Smooth muscle cell (in vitro differentiated cells): ENCODE data around the gene TRANK1. TPM values are rescaled to one million over a fixed set of nuclear protein-coding genes. Genes with fewer than 3 reads are reported as not detected.

Experiments used
- DNase-seq: peaks from one replicate; lab custom pipeline; 2025; ENCODE audit not compliant: unreplicated experiment; lab: John Stamatoyannopoulos, UW
- H2AFZ ChIP-seq: fragments of 200-600 bp; sonication (generic); 2 replicates; pipeline ENCODE4 v1.6.0; 2016; ENCODE audit warnings: antibody characterized with exemption, low read depth, mild to moderate bottlenecking
- H3F3A ChIP-seq: fragments of 200-600 bp; sonication (generic); 2 replicates; pipeline ENCODE4 v1.6.0; 2017; ENCODE audit warnings: antibody characterized with exemption, low read depth
- H3K27ac ChIP-seq: fragments of 200-600 bp; sonication (generic); 2 replicates; pipeline ENCODE4 v1.5.1; 2016; ENCODE audit warnings: low read depth, mild to moderate bottlenecking
- H3K27me3 ChIP-seq: fragments of 200-600 bp; sonication (generic); 2 replicates; pipeline ENCODE4 v1.6.1; 2016; ENCODE audit warnings: low read depth, mild to moderate bottlenecking
- H3K36me3 ChIP-seq: fragments of 200-600 bp; sonication (generic); 2 replicates; pipeline ENCODE4 v1.5.1; 2016; ENCODE audit warnings: low read depth
- H3K4me1 ChIP-seq: fragments of 200-600 bp; sonication (generic); 2 replicates; pipeline ENCODE4 v1.5.1; 2016; ENCODE audit warnings: low read depth
- H3K4me2 ChIP-seq: fragments of 200-600 bp; sonication (generic); 2 replicates; pipeline ENCODE4 v1.6.0; 2016; ENCODE audit warnings: mild to moderate bottlenecking
- H3K4me3 ChIP-seq: fragments of 200-600 bp; sonication (generic); 2 replicates; pipeline ENCODE4 v1.5.1; 2016; ENCODE audit warnings: mild to moderate bottlenecking
- H3K79me2 ChIP-seq: fragments of 200-600 bp; sonication (generic); 2 replicates; pipeline ENCODE4 v1.6.0; 2016; ENCODE audit warnings: low read depth, mild to moderate bottlenecking
- H3K9ac ChIP-seq: fragments of 200-600 bp; sonication (generic); 2 replicates; pipeline ENCODE4 v1.6.0; 2016; ENCODE audit warnings: low read depth
- H3K9me3 ChIP-seq: fragments of 200-600 bp; sonication (generic); replicated peaks from 2 replicates; pipeline ENCODE4 v1.5.1; 2016; ENCODE audit warnings: low read depth
- H4K20me1 ChIP-seq: fragments of 200-600 bp; sonication (generic); 2 replicates; pipeline ENCODE4 v1.6.0; 2016; ENCODE audit warnings: low read depth
- CTCF ChIP-seq: fragments of 200-600 bp; sonication (generic); IDR thresholded peaks from 2 replicates; pipeline ENCODE4 v1.5.1; 2017; ENCODE audit warnings: borderline replicate concordance, mild to moderate bottlenecking, antibody characterized with exemption; ENCODE audit not compliant: insufficient read depth, poor library complexity, severe bottlenecking
- WGBS: methylation state at CpG from one replicate; pipeline ENCODE4 v1.1.7; 2016; ENCODE audit warnings: low lambda C conversion rate; 5-methylcytosine and 5-hydroxymethylcytosine counted together
- polyA plus RNA-seq: library from polyadenylated mRNA; unstranded; fragments of >200 nt; fragmentation: Nextera tagmentation; extraction: Ambion mirVana; gene quantifications from 2 replicates; pipeline ENCODE4 v1.2.1, GENCODE V29; 2016
- total RNA-seq: library from RNA; depleted of rRNA; stranded (reverse); fragments of >200 nt; gene quantifications from 2 replicates; pipeline ENCODE4 v1.2.3, GENCODE V29; 2014

TRANK1 gene
- total and polyA plus RNA-seq, 2 experiments from 2014 or later = 2.4 to 5.2 TPM

- Histone ChIP-seq H4K20me1 (no peaks in the 10 kb centered on the region), H3K4me2 (no peak overlapping the region), H3K79me2 (no peaks in the 10 kb centered on the region), H3K4me1 (peaks cover 20% of the 10 kb centered on the region), H3K4me3 (no peak overlapping the region), H2AFZ (no peak overlapping the region), H3F3A (peaks cover 6% of the 10 kb centered on the region), H3K36me3 (no peaks in the 10 kb centered on the region), H3K9ac (no peak overlapping the region), H3K27me3 (no peaks in the 10 kb centered on the region), H3K9me3 (no peaks in the 10 kb centered on the region), H3K27ac (no peak overlapping the region)
- 100% methylated on average over 1 of the region's 1 CpG for WGBS
- no peak for DNase-seq
- no peak for TF ChIP-seq CTCF
Observed at GRCh38 chr3:36928220-36928619, 16.6 kb downstream of the TRANK1 start.

GRCh38 chr3:36926292-36926897 is 18.5 kb downstream of the TRANK1 start:
- H2AFZ ChIP-seq = no peak overlapping the region
- WGBS = 90% methylated on average over 6 of the region's 6 CpGs
- TF ChIP-seq CTCF = no peak

GRCh38 chr3:36924744-36925521 is 19.9 kb downstream of the TRANK1 start:
- Histone ChIP-seq H3K9me3 (no peaks in the 10 kb centered on the region), H3K9ac (no peak overlapping the region), H4K20me1 (no peaks in the 10 kb centered on the region), H3K4me1 (peaks cover 7% of the 10 kb centered on the region), H3K36me3 (no peaks in the 10 kb centered on the region), H3K27me3 (no peaks in the 10 kb centered on the region), H2AFZ (no peak overlapping the region), H3K4me2 (no peak overlapping the region), H3K79me2 (no peaks in the 10 kb centered on the region), H3K4me3 (no peak overlapping the region), H3K27ac (no peak overlapping the region), H3F3A (peaks cover 11% of the 10 kb centered on the region)
- DNase-seq = no peak
- WGBS = 43% methylated on average over 2 of the region's 2 CpGs
- TF ChIP-seq CTCF = no peak

More at GRCh38 chr3:36926292-36926897, 18.5 kb downstream of the TRANK1 start:
- no peaks in the 10 kb centered on the region for H3K36me3 ChIP-seq
- no peak overlapping the region for H3K27ac ChIP-seq
- peaks cover 7% of the 10 kb centered on the region for H3K4me1 ChIP-seq
- H4K20me1 ChIP-seq = no peaks in the 10 kb centered on the region
- no peaks in the 10 kb centered on the region for H3K27me3 ChIP-seq
- no peak for DNase-seq
- no peak overlapping the region for H3K9ac ChIP-seq
- no peaks in the 10 kb centered on the region for H3K79me2 ChIP-seq
- H3K4me2 ChIP-seq = no peak overlapping the region
- peaks cover 6% of the 10 kb centered on the region for H3F3A ChIP-seq
- H3K4me3 ChIP-seq = no peak overlapping the region
- no peaks in the 10 kb centered on the region for H3K9me3 ChIP-seq
